HUES64 (cell line): ENCODE data around the gene ENPP7.
A peak's percentile ranks its signal among the peaks of the same experiment; 100 is the strongest.
"Not testable (repeated sequence)": the region's sequence is repeated elsewhere in the genome, so short reads cannot be mapped to it uniquely, and the experiment has no call there.

Experiments
- H3K27ac ChIP-seq: 2 replicates; pipeline ENCODE4 v1.7.0; 2013; ENCODE audit warnings: low read depth, low read length, inconsistent platforms
- H3K27me3 ChIP-seq: 2 replicates; pipeline ENCODE4 v1.6.1; 2013; ENCODE audit warnings: mild to moderate bottlenecking, low read length; ENCODE audit not compliant: insufficient read depth
- H3K36me3 ChIP-seq: 2 replicates; pipeline ENCODE4 v1.6.1; 2013; ENCODE audit warnings: mild to moderate bottlenecking, low read length; ENCODE audit not compliant: insufficient read depth
- H3K4me1 ChIP-seq: 2 replicates; pipeline ENCODE4 v1.6.1; 2013; ENCODE audit warnings: mild to moderate bottlenecking, low read length, moderate library complexity; ENCODE audit not compliant: insufficient read depth
- H3K4me3 ChIP-seq: 2 replicates; pipeline ENCODE4 v1.5.1; 2013; ENCODE audit warnings: mild to moderate bottlenecking, low read length, moderate library complexity
- H3K9ac ChIP-seq: 2 replicates; pipeline ENCODE4 v1.6.1; 2013; ENCODE audit warnings: mild to moderate bottlenecking, low read depth, low read length
- H3K9me3 ChIP-seq: 2 replicates; pipeline ENCODE4 v1.6.1; 2013; ENCODE audit warnings: low read depth, low read length; ENCODE audit not compliant: insufficient read depth
- WGBS: fragments of 150-250, 120-280 bp; methylation state at CpG from one replicate; pipeline ENCODE4 v1.1.7; 2013; ENCODE audit warnings: missing lambda C conversion rate; 5-methylcytosine and 5-hydroxymethylcytosine counted together

The ENPP7 gene

GRCh38 chr17:79745641-79746105 lies 14.9 kb downstream of the ENPP7 start:
- peaks cover 70% of the 10 kb centered on the region for H3K27me3 ChIP-seq
- peaks cover 13% of the 10 kb centered on the region for H3K4me1 ChIP-seq
- no peaks in the 10 kb centered on the region for H3K9me3 ChIP-seq
- H3K27ac ChIP-seq, result no peak overlapping the region
- no peaks in the 10 kb centered on the region for H3K36me3 ChIP-seq
- 60% methylated on average over 6 of the region's 6 CpGs for WGBS
- H3K9ac ChIP-seq, result no peak overlapping the region
- H3K4me3 ChIP-seq, result no peak overlapping the region

- no peaks in the 10 kb centered on the region for H3K9me3 ChIP-seq
- 5% methylated on average over 22 of the region's 22 CpGs for WGBS
- no peaks in the 10 kb centered on the region for H3K36me3 ChIP-seq
- peak overlapping the region; percentile 8 for H3K4me3 ChIP-seq
- H3K27ac ChIP-seq, result no peak overlapping the region
- peaks cover 13% of the 10 kb centered on the region for H3K4me1 ChIP-seq
- peaks cover 69% of the 10 kb centered on the region for H3K27me3 ChIP-seq
- H3K9ac ChIP-seq, result no peak overlapping the region
Measured at GRCh38 chr17:79746889-79747507, 16.3 kb downstream of the ENPP7 start.

- no peak overlapping the region for H3K27ac ChIP-seq
- H3K4me3 ChIP-seq, result peak overlapping the region; percentile 34
- H3K9ac ChIP-seq, result no peak overlapping the region
- peaks cover 13% of the 10 kb centered on the region for H3K4me1 ChIP-seq
- H3K27me3 ChIP-seq, result peaks cover 62% of the 10 kb centered on the region
- 3% methylated on average over 74 of the region's 74 CpGs for WGBS
- no peaks in the 10 kb centered on the region for H3K9me3 ChIP-seq
- no peaks in the 10 kb centered on the region for H3K36me3 ChIP-seq
Measured at GRCh38 chr17:79747508-79748294, 17.0 kb downstream of the ENPP7 start.

- Histone ChIP-seq H3K27ac (no peak overlapping the region), H3K4me1 (peaks cover 13% of the 10 kb centered on the region), H3K36me3 (no peaks in the 10 kb centered on the region), H3K9ac (no peak overlapping the region), H3K4me3 (peak overlapping the region; percentile 34), H3K27me3 (peaks cover 54% of the 10 kb centered on the region), H3K9me3 (no peaks in the 10 kb centered on the region)
- 4% methylated on average over 55 of the region's 55 CpGs for WGBS
Measured at GRCh38 chr17:79748295-79749099, 17.8 kb downstream of the ENPP7 start.

- H3K27me3 ChIP-seq, result peaks cover 49% of the 10 kb centered on the region
- H3K4me1 ChIP-seq, result peaks cover 13% of the 10 kb centered on the region
- H3K9me3 ChIP-seq, result no peaks in the 10 kb centered on the region
- H3K36me3 ChIP-seq, result no peaks in the 10 kb centered on the region
- H3K4me3 ChIP-seq, result no peak overlapping the region
- no peak overlapping the region for H3K27ac ChIP-seq
- H3K9ac ChIP-seq, result no peak overlapping the region
- 33% methylated on average over 3 of the region's 3 CpGs for WGBS
Measured at GRCh38 chr17:79749156-79749815, 18.5 kb downstream of the ENPP7 start.

- no peak overlapping the region for H3K9ac ChIP-seq
- H3K4me3 ChIP-seq, result no peak overlapping the region
- peaks cover 13% of the 10 kb centered on the region for H3K4me1 ChIP-seq
- 61% methylated on average over 3 of the region's 3 CpGs for WGBS
- H3K36me3 ChIP-seq, result no peaks in the 10 kb centered on the region
- H3K9me3 ChIP-seq, result no peaks in the 10 kb centered on the region
- no peak overlapping the region for H3K27ac ChIP-seq
- H3K27me3 ChIP-seq, result peaks cover 49% of the 10 kb centered on the region
Measured at GRCh38 chr17:79749958-79750357, 19.2 kb downstream of the ENPP7 start.

- Histone ChIP-seq H3K9me3 (no peaks in the 10 kb centered on the region), H3K9ac (no peak overlapping the region), H3K36me3 (no peaks in the 10 kb centered on the region), H3K4me1 (peaks cover 13% of the 10 kb centered on the region), H3K27ac (no peak overlapping the region), H3K4me3 (no peak overlapping the region), H3K27me3 (peaks cover 49% of the 10 kb centered on the region)
- 91% methylated on average over 11 of the region's 13 CpGs for WGBS
Measured at GRCh38 chr17:79750650-79751545, 20.2 kb downstream of the ENPP7 start.

- Histone ChIP-seq H3K4me3 (no peak overlapping the region), H3K4me1 (peaks cover 6% of the 10 kb centered on the region; the same call in 1 of the 2 replicates), H3K27me3 (peaks cover 37% of the 10 kb centered on the region), H3K36me3 (no peaks in the 10 kb centered on the region), H3K27ac (no peak overlapping the region), H3K9me3 (no peaks in the 10 kb centered on the region), H3K9ac (no peak overlapping the region)
- WGBS, result 92% methylated on average over 13 of the region's 13 CpGs
Measured at GRCh38 chr17:79752175-79752574, 21.4 kb downstream of the ENPP7 start.

- no peak overlapping the region for H3K9ac ChIP-seq
- peaks cover 15% of the 10 kb centered on the region for H3K27me3 ChIP-seq
- no peaks in the 10 kb centered on the region for H3K36me3 ChIP-seq
- WGBS, result 87% methylated on average over 12 of the region's 12 CpGs
- no peaks in the 10 kb centered on the region for H3K9me3 ChIP-seq
- H3K4me1 ChIP-seq, result no peaks in the 10 kb centered on the region
- no peak overlapping the region for H3K4me3 ChIP-seq
- no peak overlapping the region for H3K27ac ChIP-seq
Measured at GRCh38 chr17:79754370-79754769, 23.6 kb downstream of the ENPP7 start.

- H3K4me3 ChIP-seq, H3K9me3 ChIP-seq, H3K9ac ChIP-seq, H3K36me3 ChIP-seq, H3K27ac ChIP-seq, H3K4me1 ChIP-seq: not testable (repeated sequence)
- WGBS, result 92% methylated on average over 9 of the region's 9 CpGs
- H3K27me3 ChIP-seq, result peaks cover 10% of the 10 kb centered on the region
Measured at GRCh38 chr17:79754903-79755302, 24.2 kb downstream of the ENPP7 start.
